Transverse colon (tissue), 4 donors: ENCODE measurements around the gene LTB4R. TPM values are rescaled to one million over a fixed set of nuclear protein-coding genes. Genes with fewer than 3 reads are reported as not detected.

Experiments used
- DNase-seq: peaks from one replicate; pipeline ENCODE4 v3.0.0-alpha.2; 2019
- H3K27ac ChIP-seq, 4 donors: fragments of 200-600 bp; sonication (generic); 2 replicates each; pipeline ENCODE4 v1.5.1; 2016 to 2018; ENCODE audit warnings: inconsistent platforms in 4 of 4
- H3K27me3 ChIP-seq: fragments of 200-600 bp; sonication (generic); 2 replicates; pipeline ENCODE4 v1.5.1; 2017; ENCODE audit warnings: inconsistent platforms
- H3K36me3 ChIP-seq, 4 donors: fragments of 200-600 bp; sonication (generic); 2 replicates each; pipeline ENCODE4 v1.5.1; 2017 to 2019; ENCODE audit warnings: inconsistent platforms in 4 of 4
- H3K4me1 ChIP-seq, 4 donors: fragments of 200-600 bp; sonication (generic); 2 replicates each; pipeline ENCODE4 v1.5.1; 2017 to 2020; ENCODE audit warnings: inconsistent platforms in 4 of 4
- H3K4me3 ChIP-seq, 4 donors: fragments of 200-600 bp; sonication (generic); 1 replicate in 1 of 4; 2 replicates in 3 of 4; pipeline versions ENCODE4 v1.5.1 to v1.6.1; 2017 to 2019; ENCODE audit warnings: inconsistent platforms in 4 of 4
- H3K9me3 ChIP-seq, 2 donors: fragments of 200-600 bp; sonication (generic); 2 replicates each; pipeline ENCODE4 v1.5.1; 2017 to 2019; ENCODE audit warnings: inconsistent platforms in 2 of 2
- EP300 ChIP-seq: sonication (generic); formaldehyde crosslinking; IDR thresholded peaks from one replicate; pipeline ENCODE4 v1.6.1; 2017; ENCODE audit warnings: antibody characterized with exemption, low read depth
- POLR2A ChIP-seq: fragments of 450-650 bp; IDR thresholded peaks from one replicate; pipeline ENCODE4 v1.6.1; 2016; ENCODE audit warnings: antibody characterized with exemption, mild to moderate bottlenecking, moderate library complexity
- POLR2AphosphoS5 ChIP-seq, 3 donors: sonication (generic); formaldehyde crosslinking; IDR thresholded peaks; one replicate each; pipeline ENCODE4 v1.6.1; 2016; ENCODE audit warnings: antibody characterized with exemption in 3 of 3
- WGBS, 2 donors: methylation state at CpG; one replicate each; pipeline ENCODE4 v1.1.5; 2018; ENCODE audit warnings: low coverage in 1 of 2; 5-methylcytosine and 5-hydroxymethylcytosine counted together
- in situ Hi-C, 4 donors: fragments of 200-750 bp; cut with MboI; loops; one replicate each; pipeline versions ENCODE4 v1.15.0 to v1.15.1; 2017; ENCODE audit warnings: low sequenced_read_pairs in 3 of 4, low pct_ligation_motif_present in 1 of 4, low pct_unique_long_range_greater_than_20kb in 1 of 4
- intact Hi-C: fragments of 100-400 bp; cut with DNase I; formaldehyde crosslinking; loops from one replicate; pipeline ENCODE4 v1.15.1; 2023; ENCODE audit warnings: low total_unique reads
- total RNA-seq, 4 donors: library from RNA; depleted of rRNA; stranded (reverse); fragments of >200 nt; gene quantifications; one replicate each; pipeline ENCODE4 v1.1.0, GENCODE V29; 2016
- TF ChIP-seq, protein P1 (sequence below), 5 experiments: fragments of 200-600 bp in 3 of 5; fragments of 450-650 bp in 2 of 5; sonication (generic) in 3 of 5; IDR thresholded peaks; 1 replicate in 2 of 5; 2 replicates in 3 of 5; pipeline ENCODE4 v1.5.1; 2016 to 2017; ENCODE audit warnings: antibody characterized with exemption in 5 of 5, inconsistent platforms in 3 of 5, mild to moderate bottlenecking in 2 of 5, moderate library complexity in 1 of 5

LTB4R gene
- total RNA-seq, 4 donors from 2014 or later: 1.1 to 8.3 (median 6.2) TPM

DNA sequence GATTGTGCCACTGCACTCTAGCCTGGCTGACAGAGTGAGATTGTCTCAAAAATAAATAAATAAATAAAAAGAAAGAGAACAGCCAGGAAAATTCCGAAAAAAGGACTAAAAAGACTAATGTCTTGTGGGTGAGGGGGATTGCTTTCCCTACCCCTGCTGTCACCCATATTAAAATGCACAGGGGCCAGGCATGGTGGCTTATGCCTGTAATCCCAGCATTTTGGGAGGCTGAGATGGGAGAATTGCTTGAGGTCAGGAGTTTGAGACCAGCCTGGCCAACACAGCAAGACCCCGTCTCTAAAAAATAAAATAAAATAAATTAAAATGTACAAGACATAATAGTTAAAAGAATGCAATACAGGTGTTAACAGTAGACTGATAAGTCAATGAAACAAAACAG is 17.8 kb upstream of the LTB4R start:
- WGBS, 2 donors: 93 to 96% methylated on average over 2 of the region's 2 CpGs
- H3K4me3 ChIP-seq: no peak overlapping the region
- intact Hi-C loops: no loop called here
- peaks cover 0 to 37% (median 17%) of the 10 kb centered on the region in 4 donors for H3K36me3 ChIP-seq
- H3K4me1 ChIP-seq: peaks cover 1 to 21% (median 6%) of the 10 kb centered on the region in 4 donors
- H3K9me3 ChIP-seq: no peaks in the 10 kb centered on the region
- no peak for DNase-seq
- no peak overlapping the region for H3K27ac ChIP-seq
- H3K27me3 ChIP-seq: no peaks in the 10 kb centered on the region
- TF ChIP-seq POLR2AphosphoS5 (IDR thresholded peaks at IDR 0.05): no peak
- TF ChIP-seq POLR2A: no peak
- TF ChIP-seq, protein P1, sequence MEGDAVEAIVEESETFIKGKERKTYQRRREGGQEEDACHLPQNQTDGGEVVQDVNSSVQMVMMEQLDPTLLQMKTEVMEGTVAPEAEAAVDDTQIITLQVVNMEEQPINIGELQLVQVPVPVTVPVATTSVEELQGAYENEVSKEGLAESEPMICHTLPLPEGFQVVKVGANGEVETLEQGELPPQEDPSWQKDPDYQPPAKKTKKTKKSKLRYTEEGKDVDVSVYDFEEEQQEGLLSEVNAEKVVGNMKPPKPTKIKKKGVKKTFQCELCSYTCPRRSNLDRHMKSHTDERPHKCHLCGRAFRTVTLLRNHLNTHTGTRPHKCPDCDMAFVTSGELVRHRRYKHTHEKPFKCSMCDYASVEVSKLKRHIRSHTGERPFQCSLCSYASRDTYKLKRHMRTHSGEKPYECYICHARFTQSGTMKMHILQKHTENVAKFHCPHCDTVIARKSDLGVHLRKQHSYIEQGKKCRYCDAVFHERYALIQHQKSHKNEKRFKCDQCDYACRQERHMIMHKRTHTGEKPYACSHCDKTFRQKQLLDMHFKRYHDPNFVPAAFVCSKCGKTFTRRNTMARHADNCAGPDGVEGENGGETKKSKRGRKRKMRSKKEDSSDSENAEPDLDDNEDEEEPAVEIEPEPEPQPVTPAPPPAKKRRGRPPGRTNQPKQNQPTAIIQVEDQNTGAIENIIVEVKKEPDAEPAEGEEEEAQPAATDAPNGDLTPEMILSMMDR (IDR thresholded peaks at IDR 0.05): no peak
- TF ChIP-seq EP300: no peak
- in situ Hi-C loops: loop anchor here in 1 of 4 donors (5.0 kb wide), 1 partner anchor 46 kb away; no protein-coding TSS in a partner anchor

DNA sequence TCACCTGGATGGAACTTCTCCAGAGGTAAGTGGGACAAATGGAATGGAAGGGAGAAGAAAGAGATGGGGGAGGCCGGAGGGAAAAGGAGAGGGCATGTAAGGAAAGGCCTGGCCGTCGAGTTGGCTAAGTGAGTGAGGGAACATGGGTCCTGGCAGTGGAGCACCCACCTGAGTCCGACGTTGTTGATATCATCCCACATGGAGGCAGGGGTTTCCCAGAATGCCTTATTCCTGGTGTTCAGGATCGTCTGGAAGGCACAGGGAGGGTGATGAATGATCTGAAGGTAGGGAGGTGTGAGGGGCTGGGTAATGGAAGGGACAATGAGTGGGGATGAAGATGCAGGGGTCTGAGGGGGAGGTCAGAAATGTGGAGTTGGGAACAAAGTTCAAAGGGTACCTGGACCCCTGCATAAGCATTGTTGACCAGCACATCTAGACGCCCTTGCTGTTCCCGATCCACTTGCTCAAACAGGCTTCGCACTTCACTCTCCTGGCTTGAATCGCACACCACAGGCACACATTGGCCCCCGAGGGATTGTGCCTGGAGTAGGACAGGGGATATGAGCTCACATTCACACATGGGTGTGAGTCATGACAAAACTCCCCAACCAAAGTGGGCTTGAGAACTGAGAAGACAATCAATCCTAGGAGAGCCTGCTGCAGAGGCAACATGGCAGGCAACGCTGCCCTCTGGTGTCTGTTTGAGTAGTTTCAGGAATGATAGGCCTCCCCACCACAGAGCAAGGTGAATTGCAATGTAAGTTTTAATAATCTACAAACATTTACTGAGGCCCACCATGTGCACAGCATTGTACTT is 14.8 kb upstream of the LTB4R start:
- intact Hi-C loops: loop anchor here (5.0 kb wide), 1 partner anchor 159 kb away; the partner anchor contains the start of gene PSME1
- DNase-seq: peak; percentile 54
- H3K4me3 ChIP-seq: no peak overlapping the region
- WGBS, 2 donors: 64 to 73% methylated on average over 8 to 12 of the region's 12 CpGs
- H3K27me3 ChIP-seq: no peaks in the 10 kb centered on the region
- H3K27ac ChIP-seq: peak overlapping the region in 1 of 4 donors; percentile 28
- peaks cover 0 to 23% (median 9%) of the 10 kb centered on the region in 4 donors for H3K36me3 ChIP-seq
- H3K4me1 ChIP-seq: peaks cover 18 to 43% (median 24%) of the 10 kb centered on the region in 4 donors
- no peak for TF ChIP-seq EP300
- TF ChIP-seq, protein P1 (IDR thresholded peaks at IDR 0.05): peak; percentile 49 to 70 (median 68)
- in situ Hi-C loops: loop anchor here in 1 of 4 donors (5.0 kb wide), 1 partner anchor 54 kb away; the partner anchor contains the start of gene TINF2
- no peaks in the 10 kb centered on the region for H3K9me3 ChIP-seq

DNA sequence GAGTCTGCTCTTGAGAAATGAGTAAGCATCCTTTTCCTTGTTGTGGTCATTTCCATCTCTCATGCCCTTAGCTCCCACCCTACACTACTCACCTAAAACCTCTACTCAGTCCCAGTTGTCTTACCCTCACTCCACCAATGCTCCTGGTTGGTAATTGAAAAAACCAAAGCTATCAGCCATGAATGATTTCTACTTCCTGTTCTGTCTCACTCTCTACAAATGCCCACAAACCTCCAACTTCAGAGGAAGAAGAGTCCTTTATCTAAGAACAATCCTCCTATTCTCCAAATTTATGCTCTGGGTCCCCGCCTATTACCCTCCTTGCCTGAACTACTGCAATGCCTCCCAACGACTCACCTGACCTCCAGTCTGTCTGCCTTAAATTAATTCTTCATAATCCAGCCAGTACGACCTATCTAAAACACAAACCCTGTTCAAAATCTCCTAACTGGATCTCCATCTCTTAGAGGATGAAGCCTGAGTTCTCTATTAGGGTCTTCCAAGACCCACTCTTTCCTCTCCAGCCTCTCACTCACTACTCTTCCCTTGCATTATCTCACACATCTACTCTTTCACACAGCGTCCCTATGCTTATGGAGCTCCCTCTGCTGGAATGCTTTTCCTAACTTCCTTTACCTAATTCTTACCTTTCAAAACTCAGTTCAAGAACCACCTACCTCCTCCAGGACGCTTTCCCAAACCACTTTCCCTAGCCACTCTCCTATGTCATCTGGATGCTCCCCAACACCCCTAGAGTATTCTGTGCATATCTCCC is 13.9 kb upstream of the LTB4R start:
- in situ Hi-C loops: loop anchor here in 1 of 4 donors (5.0 kb wide), 1 partner anchor 55 kb away; the partner anchor contains the start of gene TINF2

More for the DNA sequence above, 13.9 kb upstream of the LTB4R start:
- Histone ChIP-seq H3K4me1 (peaks cover 18 to 43% (median 24%) of the 10 kb centered on the region in 4 donors), H3K27me3 (no peaks in the 10 kb centered on the region), H3K9me3 (no peaks in the 10 kb centered on the region), H3K4me3 (no peak overlapping the region), H3K36me3 (peaks cover 0 to 27% (median 10%) of the 10 kb centered on the region in 4 donors), H3K27ac (peak overlapping the region in 2 of 4 donors; percentile 15 to 21)
- TF ChIP-seq POLR2AphosphoS5 (IDR thresholded peaks at IDR 0.05) (no peak), POLR2A (no peak), EP300 (no peak)
- TF ChIP-seq, protein P1 (IDR thresholded peaks at IDR 0.05): peak; percentile 10 to 57 (median 41)
- intact Hi-C loops: loop anchor here (5.0 kb wide), 1 partner anchor 160 kb away; the partner anchor contains the start of gene PSME1
- DNase-seq: no peak
- 38 to 40% methylated on average over 5 of the region's 5 CpGs for WGBS, 2 donors
